Fibroblast of skin of left quadriceps (primary cell): ENCODE measurements around the gene DNAH8.
A peak's percentile ranks its signal among the peaks of the same experiment; 100 is the strongest.

Source experiments
- DNase-seq, 2 experiments: peaks; one replicate each; pipeline ENCODE4 v3.0.0-alpha.2; 2013; ENCODE audit warnings: low read depth in 2 of 2

Gene DNAH8, protein sequence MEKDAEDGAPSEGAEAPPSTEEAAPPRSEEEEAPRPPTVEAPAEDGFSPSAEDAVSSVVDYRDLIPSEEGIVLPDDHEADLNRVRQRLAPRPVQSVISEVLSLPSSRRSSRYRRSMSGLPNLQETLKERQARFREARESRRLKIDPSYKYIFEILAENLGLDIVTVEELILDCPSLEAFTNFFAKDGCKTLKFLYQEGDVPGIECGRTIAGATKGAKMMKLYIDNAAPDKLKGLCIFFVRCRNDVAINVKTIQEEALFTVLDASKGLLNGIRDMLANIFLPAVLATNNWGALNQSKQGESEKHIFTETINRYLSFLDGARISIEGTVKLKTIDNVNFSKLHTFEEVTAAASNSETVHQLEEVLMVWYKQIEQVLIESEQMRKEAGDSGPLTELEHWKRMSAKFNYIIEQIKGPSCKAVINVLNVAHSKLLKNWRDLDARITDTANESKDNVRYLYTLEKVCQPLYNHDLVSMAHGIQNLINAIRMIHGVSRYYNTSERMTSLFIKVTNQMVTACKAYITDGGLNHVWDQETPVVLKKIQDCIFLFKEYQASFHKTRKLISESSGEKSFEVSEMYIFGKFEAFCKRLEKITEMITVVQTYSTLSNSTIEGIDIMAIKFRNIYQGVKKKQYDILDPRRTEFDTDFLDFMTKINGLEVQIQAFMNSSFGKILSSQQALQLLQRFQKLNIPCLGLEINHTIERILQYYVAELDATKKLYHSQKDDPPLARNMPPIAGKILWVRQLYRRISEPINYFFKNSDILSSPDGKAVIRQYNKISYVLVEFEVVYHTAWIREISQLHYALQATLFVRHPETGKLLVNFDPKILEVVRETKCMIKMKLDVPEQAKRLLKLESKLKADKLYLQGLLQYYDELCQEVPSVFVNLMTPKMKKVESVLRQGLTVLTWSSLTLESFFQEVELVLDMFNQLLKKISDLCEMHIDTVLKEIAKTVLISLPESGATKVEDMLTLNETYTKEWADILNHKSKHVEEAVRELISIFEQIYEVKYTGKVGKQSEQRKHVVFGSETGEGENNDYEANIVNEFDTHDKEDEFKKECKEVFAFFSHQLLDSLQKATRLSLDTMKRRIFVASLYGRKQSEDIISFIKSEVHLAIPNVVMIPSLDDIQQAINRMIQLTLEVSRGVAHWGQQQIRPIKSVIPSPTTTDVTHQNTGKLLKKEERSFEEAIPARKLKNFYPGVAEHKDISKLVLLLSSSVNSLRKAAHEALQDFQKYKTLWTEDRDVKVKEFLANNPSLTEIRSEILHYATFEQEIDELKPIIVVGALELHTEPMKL (N-terminal part only)

DNA sequence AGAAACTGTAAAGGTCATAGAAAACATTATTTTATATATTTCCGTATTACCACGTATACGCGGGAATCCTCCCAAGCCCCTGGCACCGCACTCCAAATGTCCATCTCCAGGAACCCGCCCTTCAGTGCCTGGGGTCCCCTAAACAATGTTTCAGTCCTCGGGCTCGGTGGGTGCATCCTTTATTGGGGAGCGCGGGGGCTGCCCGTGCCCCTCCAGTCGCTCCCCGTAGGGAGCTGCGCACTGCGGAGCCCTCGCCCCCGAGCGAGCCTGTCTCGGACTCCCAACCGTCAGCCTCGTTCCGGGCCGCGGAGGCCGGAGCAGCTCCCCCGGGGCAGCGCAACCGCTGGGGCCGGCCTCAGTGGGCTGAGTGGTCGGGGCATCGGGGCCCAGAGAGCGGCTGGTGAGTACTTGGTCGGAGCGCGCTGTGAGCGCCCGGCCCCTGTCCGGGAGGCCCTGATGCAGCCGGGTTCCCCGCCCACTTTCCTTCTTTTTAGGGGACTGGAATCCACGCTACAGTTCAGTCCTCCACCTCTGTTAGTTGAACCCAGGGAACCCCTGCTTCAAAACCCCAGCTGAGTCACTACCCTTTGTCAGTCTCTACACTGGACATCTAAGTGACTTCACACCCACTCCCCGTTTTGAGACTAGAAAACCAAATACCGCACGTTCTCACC lies at the start of gene DNAH8:
Gene DNAH8, plus strand, starts transcription at position 296 of the 674 bp plus-strand sequence. CDS start 7,499 bp downstream, outside the sequence.
- DNase-seq: no peak

DNA sequence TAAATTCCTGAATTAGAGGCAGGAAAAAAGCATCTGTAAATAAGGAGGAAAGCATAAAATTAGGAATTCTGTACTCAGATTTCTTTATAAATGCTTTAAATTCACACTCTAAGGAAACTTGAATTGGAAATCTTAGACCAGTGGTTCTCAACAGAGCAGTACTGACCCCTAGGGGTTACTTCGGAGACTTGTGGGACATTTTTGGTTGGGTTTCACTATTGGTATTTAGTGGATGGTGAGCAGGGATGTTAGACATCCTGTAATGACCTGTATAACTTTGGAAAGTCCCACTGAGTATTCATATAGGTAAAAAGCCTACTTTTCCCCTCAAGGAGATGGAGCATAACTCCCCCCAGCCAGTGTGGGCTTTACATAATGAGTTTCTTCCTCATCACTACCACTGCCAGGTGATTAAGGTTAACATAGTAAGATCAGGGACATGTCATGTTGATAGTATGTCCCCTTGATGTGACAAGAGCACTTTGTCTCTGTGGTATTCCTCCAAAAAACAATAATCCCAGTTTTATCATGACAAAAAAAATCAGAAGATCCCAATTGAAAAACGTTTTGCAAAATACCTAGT lies 43.1 kb upstream of the DNAH8 start:
- DNase-seq: peak; percentile 30 to 33

DNA sequence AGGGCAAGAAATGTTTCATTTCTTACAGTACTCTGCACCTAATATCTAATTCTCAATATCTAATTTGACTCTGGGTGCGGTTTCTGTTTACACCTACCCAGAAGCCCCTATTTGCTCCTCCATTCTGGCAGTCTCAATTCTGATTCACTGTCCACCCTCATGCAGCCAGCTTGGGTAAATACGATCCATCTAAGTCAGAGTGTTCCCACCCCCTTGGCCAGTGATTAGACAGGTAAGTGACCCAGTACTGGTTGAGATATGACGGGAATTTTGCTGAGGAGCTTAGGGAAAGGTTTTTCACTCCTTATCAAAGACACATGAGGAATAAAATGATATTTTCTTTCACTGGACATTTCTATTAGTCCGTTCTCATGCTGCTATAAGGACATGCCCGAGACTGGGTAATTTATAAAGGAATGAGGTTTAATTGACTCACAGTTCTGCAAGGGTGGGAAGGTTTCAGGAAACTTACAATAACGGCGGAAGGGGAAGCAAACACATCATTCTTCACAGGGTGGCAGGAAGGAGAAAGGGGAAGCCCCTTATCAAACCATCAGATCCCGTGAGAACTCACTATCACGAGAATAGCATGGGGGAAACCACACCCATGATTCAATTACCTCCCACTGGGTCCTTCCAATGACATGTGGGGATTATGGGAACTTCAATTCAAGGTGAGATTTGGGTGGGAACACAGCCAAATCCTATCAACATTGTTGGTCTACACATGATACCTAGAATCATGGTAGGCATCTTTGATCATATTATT lies 41.5 kb upstream of the DNAH8 start:
- no peak for DNase-seq

DNA sequence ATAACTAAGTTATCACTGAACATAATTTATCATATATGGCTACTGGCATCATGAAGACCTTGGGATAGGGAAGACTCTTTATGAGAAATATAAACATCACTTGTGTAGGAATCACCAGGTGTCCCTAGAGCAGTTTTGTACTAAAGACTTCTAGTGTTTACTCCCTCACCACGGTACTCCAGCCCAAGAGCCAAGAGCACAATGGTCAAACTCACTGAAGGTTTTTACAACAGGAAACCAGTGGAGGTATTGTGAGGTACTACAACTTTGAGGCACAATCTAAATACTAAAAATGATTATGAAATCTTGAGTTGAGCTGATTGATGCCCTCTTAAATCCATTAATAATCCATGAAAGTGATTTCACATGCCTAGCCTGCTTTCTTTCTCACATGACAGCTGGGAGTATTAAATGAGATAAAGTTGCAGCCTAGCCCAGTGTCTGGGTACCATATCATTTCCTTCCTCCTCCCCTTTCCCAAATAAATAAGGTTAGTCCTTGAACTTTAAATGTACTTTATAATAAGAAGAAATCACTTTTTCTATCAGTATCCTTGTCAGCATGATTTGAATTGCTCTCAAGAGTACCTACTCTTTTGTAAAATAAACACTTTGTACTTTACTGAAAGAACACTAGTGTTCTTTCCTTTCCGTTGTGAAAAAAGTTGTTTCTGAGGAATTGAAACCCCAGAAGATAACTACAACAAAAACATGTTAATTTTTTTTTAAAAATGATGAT lies 38.7 kb upstream of the DNAH8 start:
- DNase-seq: no peak

DNA sequence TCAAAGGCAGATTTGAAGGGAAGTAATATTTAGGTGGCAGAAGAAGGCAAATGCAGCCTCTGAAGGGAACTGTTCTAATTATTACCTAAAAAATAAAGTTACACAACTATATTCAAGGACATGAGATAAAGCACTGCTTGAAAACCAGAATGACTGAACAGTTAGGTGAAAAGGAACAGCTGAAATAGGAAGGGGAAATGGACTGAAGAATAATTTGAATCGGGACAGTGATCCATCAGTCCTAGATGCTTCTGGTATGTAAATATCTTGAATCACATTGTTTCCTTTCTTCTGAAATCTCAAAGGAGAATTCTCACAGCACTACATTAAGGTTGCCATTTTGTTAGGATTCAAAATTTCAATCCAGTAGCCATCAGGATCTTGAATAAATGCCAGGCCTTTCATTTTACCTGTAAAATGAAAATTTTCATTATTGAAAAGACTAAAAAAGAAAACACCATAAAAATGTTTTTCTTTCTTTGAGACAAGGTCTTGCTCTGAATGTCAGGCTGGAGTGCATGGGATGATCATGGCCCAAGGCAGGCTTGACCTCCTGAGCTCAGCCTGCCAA lies 38.1 kb upstream of the DNAH8 start:
- no peak for DNase-seq

DNA sequence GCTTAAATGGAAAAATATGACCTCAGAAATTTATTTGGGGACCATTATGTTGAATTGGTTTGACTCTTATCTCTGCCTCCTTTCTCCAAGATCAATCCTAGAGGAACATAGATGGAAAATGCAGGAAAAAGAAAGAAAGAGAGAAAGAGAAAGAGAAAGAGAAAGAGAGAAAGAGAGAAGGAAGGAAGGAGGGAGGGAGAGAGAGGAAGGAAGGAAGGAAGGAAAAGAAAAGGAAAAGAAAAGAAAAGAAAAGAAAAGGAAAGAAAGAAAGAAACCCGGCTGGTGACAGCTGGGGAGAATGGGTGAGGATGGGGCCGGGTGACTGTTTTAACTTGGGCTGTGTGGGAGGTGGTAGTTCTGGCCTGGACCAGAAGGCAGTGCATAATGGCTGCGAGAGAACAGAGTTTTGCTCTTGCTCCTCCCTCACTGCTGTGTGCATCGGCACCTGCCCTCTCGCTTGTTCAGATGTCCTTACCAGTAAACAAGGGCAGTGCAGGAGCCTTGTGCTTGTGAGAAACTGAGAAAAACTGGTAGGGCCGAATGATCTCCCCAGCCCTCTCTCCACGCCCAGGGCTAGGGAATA lies 36.8 kb upstream of the DNAH8 start:
- DNase-seq: no peak

DNA sequence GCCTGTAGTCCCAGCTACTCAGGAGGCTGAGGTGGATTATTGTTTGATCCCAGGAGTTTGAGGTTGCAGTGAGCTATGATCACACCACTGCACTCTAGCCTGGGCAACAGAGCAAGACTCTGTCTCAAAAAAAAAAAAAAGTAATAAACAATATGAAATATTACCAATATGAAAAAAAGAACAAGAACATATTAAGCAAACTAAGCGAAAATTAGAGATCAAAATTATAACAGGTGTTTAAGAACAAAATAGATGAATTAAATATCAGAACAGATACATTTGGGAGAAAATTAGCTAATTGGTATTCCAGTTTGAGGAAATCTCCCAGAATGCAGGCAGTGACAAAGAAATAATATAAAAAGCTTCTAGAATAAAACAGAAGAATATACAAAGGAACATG lies 35.4 kb upstream of the DNAH8 start:
- DNase-seq: no peak

DNA sequence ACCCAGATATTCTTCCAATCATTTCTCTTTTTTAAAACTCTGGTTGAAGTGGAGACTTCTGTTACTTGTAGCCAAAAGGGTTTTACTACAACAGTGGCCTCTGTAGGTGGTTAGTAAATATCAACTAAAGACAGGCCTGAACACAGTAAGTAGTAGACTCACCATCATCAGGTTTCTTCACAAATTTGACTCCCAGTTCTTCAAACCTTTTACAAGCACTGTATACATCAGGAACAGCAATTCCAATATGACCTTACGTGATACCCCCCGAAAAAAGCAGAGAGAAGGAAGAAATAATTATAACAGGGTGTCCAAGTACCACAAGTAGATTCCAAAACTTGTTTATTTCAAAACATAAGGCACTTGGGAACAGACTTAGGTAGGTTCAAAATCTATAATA lies 33.3 kb upstream of the DNAH8 start:
- DNase-seq: no peak

DNA sequence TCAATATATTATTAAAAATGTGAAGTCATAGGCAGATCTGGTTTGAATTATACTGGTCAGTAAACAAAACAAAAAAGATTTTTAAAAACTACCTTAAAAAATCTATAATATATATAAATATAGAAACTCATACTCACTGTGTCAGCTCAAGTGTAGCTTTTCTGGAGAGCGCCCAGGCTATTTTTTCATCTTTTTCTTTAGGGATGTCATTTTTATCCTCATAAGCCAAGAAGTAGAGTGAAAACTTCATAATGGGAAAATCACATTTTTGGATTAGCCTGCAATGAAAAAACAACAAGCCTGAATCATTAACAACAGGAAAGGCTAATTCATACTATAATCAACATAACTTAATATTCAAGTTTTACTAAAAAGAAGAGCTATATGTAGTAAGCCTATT lies 30.9 kb upstream of the DNAH8 start:
- DNase-seq: no peak

DNA sequence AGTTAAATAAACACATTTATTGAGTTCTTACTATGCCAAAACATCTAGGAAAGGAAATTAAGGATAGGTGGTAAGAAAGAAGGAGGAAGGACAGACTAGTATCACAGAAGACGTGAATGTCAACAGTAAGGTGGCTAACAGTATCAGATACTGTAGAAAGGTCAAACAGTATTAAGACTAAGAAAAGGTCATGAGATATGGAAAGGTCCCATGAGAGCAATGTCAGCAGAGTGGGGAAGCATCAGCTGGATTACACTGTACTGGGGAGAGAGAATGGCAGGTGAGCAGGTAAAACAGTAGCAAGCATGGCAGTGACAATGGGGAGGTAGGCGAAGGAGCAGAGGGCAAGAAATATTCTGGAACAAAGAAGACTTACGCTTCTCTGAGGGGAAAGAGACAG lies 30.2 kb upstream of the DNAH8 start:
- DNase-seq: no peak

DNA sequence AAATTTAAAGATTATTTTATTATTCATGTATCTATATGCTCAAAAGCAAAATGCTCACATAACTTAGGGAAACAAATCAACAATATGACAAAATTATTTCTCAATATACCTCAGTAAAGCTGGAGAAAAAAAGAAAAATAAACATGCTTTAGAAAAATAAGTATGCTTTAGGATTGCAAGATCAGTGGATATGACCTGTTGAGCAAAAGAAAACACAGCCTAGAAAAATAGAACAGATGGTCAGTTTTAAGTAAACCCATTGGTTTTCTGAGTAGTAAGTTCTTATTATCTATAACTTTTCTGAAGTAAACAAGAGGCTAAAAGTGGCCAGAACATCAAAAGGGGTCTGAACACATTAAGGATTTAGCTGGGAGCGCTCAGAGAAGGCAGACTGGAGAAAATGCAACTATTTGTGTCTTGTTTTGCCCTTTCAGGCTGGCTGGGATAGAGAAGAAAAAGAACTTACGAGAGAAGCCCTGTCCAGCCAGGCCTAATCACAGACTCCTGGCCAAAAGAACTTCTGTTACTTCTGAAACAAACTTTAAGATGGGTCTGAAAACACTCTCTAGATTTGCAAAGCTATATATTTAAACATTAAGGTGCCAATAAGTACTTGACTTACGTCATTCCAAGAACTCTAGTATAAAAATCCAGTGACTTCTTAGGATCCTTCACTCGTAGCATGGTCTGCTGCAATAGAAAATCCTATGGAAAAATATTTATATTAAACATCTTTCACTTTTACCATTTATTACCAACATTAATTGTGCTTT lies 28.7 kb upstream of the DNAH8 start:
- DNase-seq: no peak

DNA sequence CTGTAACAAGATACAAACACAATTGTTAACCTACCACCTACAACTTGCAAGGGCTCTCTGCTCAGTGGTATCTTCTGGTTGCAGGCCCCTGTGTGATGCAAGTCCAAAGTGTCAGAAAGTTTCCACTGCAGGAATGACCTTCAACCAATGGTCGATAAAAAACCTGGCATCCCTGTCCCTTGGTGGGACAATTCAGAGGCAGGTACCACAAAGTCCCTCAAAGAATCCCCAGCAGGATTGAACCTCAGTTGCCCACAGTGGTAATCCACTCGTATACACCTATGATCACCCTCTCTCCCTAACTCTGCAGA lies 28.1 kb upstream of the DNAH8 start:
- DNase-seq: no peak

DNA sequence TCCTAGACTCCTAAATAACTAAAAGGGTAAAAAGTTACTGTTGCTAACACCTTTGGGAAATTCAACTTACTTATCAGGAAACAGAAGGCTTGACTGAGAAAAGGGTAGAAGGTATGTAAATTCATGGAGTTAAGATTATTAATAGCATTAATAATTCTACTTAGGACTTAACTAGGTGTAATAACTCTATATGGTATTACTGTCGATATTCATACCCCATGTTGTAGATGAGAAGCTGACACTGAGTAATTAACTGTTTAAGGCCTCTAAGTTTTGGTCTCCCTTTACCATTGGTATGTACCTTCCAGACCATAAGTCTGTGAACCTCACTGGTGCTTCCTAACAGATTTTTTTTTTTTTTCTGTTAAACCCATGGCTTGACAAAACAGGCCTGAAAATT lies 27.6 kb upstream of the DNAH8 start:
- DNase-seq: no peak

DNA sequence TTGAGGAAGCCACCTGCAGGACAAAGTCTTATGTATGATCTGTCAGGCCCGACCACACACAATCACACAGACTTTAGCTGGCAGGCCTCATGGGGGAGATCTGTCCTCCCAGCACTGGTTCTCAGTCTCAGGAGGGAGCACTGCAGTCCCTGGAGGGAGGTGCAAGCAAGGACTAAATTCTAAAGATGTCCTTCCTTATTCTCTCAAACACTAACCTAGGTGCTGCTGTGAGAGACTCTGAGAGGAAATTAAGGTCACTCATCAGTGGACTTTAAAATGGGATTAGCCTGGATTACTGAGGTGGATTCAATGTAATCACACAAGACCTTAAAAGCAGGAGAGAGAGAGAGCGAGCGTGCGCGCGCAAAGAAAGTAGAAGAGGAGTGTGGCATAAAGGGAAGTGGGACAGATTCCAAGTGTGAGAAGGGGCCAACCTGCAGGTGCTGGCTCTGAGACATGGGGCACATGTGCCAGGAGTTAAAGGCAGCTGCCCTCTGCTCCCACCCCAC lies 26.5 kb upstream of the DNAH8 start:
- DNase-seq: no peak

DNA sequence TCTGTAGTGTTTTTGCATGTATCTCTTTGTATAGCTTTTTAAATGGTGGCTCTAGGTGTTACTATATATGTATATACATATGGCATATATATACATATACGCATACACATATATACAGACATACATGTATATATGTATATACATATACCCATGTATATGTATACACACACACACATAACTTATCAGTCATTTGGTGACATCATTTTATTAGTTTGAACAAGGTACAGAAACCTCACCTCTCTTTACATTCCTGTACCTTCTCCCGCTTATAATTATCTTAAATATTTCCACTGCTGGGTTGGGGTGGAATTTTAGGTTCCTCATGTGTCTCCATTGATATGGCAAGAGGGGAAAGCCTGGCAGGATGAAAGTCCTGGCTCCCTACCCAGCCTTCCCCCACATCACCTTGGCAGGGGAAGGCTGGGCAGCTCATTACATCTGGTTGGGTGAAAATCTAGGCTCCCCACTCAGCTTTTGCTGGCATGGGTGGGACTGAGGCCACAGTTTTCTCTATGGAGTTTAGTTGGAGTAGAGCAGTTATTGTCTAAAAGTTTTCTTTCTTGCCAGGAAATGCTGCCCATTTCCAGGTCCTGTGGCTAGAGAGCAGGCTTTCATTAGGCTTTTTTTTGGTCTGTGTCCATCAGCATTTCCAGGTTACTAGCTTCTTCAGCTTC lies 19.7 kb upstream of the DNAH8 start:
- DNase-seq: no peak

DNA sequence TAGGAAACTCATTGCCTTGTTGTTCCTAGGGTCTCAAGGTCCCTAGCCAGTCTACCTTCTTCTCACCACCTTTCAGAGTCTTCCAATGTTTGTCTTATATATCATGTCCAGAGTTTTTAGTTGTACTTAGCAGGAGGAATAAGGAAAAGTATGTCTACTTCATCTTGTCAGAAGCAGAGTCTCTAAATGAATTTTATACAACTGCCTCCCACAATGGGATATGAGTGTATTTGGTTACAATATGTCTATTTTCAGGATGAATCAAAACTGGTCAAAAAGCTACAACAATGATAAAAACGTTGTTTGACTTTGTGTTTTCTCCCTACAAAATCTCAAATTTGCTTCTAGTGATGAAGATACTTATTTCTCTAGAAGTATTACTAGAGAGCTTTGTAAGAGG lies 19.2 kb upstream of the DNAH8 start:
- no peak for DNase-seq

DNA sequence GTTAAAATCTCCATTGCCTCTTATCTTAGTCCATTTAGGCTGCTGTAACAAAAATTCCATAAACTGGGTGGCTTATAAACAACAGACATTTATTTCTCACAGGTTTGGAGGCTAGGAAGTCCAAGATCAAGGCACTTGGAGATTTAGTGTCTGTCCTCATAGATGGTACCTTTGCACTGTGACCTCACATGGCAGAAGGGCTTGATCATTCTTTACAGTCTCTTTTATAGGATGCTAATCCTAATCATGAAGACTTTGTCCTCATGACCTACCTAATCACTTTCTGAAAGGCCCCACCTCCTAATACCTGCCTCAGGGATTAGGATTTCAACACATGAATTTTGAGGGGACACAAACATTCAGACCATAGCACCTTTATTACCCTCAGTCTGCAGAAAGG lies 18.8 kb upstream of the DNAH8 start:
- no peak for DNase-seq

DNA sequence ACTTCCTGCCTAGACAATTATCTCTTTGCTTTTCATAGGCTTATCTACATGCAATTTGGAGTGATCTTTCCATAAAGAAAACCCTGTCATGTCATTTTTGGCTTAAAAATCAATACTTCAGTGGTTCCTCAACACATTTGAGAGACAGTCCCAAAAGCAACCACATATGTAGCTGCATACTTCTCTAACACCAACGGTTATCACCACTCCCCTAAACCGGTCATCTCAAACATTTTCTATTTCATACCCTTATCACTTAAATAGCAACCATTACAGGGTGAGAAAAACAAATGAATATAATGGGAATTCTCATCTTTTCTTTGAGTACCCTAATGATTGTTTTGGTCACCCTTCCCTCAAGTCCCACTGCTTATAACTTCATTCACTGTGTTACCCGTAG lies 17.3 kb upstream of the DNAH8 start:
- no peak for DNase-seq
